NCI-H345 (cell line): ENCODE results near the gene CIPC.

Experiments used
- DNase-seq: peaks from one replicate; lab custom pipeline; 2025; lab: John Stamatoyannopoulos, UW

The CIPC gene

GRCh38 chr14:77126461-77126990 lies 28.5 kb downstream of the CIPC start:
- DNase-seq, result no peak

GRCh38 chr14:77128414-77128891 lies 30.4 kb downstream of the CIPC start:
- DNase-seq, result peak; percentile 33

- DNase-seq, result no peak
Observed at GRCh38 chr14:77130386-77130785, 32.3 kb downstream of the CIPC start.

GRCh38 chr14:77131206-77131605 lies 33.1 kb downstream of the CIPC start:
- DNase-seq, result no peak

GRCh38 chr14:77131871-77132486 lies 33.9 kb downstream of the CIPC start:
- no peak for DNase-seq

- no peak for DNase-seq
Observed at GRCh38 chr14:77133720-77134338, 35.8 kb downstream of the CIPC start.

GRCh38 chr14:77139022-77139421 lies 41.0 kb downstream of the CIPC start:
- no peak for DNase-seq

- peak; percentile 71 for DNase-seq
Observed at GRCh38 chr14:77139540-77140358, 41.7 kb downstream of the CIPC start.

- DNase-seq, result peak; percentile 33
Observed at GRCh38 chr14:77140359-77141213, 42.5 kb downstream of the CIPC start.

GRCh38 chr14:77141214-77142004 lies 43.4 kb downstream of the CIPC start, which contains the start of gene ZDHHC22:
Gene ZDHHC22, minus strand, starts transcription at chr14:77141791. Its CDS starts 2,053 bp downstream, at chr14:77139738.
- DNase-seq, result peak; percentile 43

- DNase-seq, result no peak
Observed at GRCh38 chr14:77142005-77142800, 44.1 kb downstream of the CIPC start.

- no peak for DNase-seq
Observed at GRCh38 chr14:77143071-77143470, 45.0 kb downstream of the CIPC start.

GRCh38 chr14:77144412-77145115 lies 46.5 kb downstream of the CIPC start:
- DNase-seq, result no peak

- no peak for DNase-seq
Observed at GRCh38 chr14:77145975-77146740, 48.1 kb downstream of the CIPC start.

- no peak for DNase-seq
Observed at GRCh38 chr14:77148510-77149231, 50.6 kb downstream of the CIPC start.

GRCh38 chr14:77151245-77151644 lies 53.2 kb downstream of the CIPC start:
- peak; percentile 23 for DNase-seq

GRCh38 chr14:77151918-77152588 lies 54.0 kb downstream of the CIPC start:
- peak; percentile 6 for DNase-seq
